Fibroblast of upper back skin (primary cell): ENCODE measurements around the gene FNIP1.
"Not testable (repeated sequence)": the region's sequence is repeated elsewhere in the genome, so short reads cannot be mapped to it uniquely, and the experiment has no call there.

Source experiments
- DNase-seq: peaks from one replicate; pipeline ENCODE4 v3.0.0-alpha.2; 2013

Gene FNIP1

DNA sequence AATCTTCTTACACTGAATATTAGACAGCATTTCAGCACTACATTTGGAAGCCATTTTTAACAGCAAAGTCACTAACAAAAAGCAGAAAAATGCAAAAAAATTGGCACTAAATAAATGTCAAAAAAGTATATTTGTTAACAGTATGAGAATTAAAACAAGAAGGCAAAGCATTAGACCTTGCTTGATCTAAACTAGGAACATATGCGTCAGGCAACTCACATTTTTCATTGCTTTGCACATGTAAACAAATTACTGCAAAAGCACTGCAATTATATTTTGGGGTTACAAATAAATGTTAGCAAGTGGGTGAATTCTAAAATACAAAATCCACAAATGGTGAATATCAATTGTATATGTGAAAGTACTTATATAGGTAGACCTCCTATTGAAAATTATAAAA is 112.8 kb downstream of the FNIP1 start:
- no peak for DNase-seq

DNA sequence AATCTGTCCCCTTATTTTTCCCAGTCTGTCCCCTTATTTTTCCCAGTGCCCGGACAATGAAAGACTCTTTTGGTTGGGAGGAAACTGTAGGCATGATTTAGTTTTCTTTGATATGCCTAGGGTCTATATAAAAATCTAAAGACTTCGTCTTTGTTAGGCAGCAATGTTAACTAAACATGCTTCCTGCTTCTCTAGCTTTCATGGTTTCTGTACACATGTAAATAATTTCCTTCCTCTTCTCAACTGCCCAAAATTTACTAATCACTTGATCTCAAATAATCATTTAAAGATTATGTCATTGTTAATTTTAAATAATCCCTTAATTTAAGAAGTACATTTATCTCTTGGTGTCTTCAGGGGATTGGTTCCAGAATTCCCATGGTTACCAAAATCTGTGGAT is 114.0 kb downstream of the FNIP1 start:
- no peak for DNase-seq

DNA sequence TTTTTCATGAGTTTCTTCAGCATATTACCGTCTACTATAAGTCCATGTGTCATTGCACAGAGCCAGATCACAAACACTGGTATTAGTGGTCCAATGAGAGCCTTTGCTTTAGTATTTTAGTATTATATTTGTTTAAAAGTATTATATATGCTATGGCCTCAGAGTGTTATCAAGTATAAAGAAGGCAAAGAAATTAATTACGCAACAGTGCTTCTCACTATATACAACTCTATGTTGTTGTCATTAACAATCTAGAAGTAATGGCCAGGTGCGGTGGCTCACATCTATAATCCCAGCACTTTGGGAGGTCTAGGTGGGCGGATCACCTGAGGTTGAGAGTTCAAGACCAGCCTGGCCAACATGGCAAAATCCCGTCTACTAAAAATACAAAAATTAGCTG is 114.6 kb downstream of the FNIP1 start:
- no peak for DNase-seq

DNA sequence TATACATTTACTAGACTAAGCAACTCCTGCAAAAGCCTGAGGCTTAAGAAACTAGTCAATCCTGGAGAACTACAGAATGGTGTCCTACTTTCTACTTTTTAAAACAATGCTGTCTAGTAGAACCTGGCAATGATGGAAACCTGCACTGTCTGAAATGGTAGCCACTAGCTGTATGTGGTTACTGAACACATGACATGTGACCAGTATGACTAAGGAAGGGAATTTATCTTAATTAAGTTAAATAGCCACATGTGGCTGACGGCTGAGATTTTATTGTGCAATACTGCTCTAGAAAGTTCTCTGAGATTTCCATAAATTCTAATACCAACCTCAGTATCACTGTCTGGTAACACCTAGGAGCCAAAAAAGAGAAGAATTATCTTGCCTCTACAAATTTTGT is 116.9 kb downstream of the FNIP1 start:
- DNase-seq, result peak; percentile 83

DNA sequence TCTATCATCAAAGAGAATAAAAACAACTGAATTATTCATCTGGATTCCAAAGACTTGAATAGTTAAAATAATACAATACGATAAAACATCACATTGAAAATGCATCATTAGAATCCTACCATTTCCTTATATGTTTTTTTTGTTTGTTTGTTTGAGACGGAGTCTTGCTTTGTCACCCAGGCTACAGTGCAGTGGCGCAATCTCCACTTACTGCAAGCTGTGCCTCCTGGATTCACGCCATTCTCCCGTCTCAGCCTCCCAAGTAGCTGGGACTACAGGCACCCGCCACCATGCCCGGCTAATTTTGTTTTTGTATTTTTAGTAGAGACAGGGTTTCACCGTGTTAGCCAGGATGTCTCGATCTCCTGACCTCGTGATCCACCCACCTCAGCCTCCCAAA is 118.5 kb downstream of the FNIP1 start:
- not testable (repeated sequence) for DNase-seq

DNA sequence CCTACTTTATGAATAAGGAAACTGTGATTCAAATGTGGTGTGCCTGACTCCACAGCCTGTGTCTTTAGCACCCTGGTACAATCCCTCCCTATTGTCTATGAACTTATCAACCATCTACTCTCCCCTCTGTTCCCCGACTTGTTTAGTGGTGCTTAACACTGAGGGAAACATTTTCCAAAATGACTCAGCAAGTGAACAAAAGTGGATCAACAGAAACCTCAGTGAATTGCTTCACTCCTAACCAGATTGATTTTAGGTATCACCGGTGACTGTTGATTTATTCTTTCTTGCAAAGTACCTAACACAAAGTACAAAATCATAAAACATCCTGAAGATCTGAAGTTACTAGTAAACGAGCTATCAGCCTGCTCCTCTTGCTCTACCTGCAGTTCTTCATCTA is 119.7 kb downstream of the FNIP1 start:
- no peak for DNase-seq

DNA sequence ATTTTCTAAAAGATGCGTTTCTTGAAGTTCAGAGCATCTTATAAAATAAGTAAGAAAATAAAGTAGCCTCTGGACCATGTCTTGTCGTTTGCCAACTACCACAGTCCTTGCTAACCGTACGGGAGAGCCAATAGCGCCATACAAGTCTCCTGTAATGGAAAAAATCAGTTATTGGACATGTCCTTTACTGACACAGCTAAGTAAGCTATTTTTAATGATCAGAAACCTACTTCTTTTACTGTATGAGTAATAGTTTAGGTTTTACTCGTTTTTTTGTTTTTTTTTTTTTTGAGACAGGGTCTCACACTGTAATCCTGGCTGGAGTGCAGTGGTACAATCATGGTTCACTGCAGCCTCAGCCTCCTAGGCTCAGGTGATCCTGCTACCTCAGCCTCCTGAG is 124.0 kb downstream of the FNIP1 start:
- no peak for DNase-seq

DNA sequence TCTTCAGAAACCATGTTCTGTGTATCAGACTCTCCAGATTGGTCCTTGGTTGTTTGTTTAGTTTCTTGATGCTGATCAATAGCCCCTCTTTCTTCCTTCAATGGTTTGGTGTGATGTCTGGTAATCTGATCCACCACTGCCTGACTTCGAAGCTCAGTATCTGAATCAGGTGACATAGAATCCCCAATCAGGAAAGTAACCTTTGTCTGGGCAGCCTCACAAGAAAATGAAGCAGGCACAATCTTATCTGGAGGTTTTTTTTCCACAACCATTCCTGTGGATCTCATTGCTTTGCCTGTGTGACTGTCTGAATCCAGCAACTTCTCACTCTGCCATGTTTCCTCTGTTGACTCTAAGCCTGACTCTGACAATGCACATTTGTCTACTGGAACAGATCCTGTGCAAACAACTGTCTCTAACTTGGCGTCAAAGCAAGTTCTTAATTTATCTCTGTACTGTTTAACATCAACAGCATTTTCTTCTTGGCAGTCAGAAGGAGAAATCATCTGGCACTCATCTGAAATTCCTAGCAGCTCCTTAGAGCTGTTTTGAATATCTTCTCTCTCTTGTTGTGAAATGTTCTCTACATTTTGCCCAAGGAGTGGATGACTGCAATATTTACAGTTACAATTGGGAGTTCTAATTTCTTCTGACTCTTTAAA is 124.7 kb downstream of the FNIP1 start:
- DNase-seq, result peak; percentile 84

DNA sequence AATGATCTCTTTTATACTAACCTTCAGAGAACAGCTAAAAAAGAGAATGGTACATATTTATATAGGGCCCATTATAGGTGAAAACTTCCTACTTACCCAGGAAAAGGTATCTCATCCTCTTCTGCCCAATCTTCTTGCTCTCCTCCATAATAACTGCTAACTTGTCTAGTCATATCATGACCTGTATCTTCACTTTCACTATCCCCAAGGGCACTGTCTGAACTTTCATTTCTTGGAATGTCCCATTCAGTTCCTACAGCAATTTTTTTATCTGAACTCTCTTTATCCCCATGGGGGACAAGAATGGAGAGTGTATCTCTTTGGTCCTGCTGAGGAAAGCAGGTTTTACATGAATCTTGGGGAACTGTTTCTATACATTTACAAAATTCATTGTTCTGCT is 125.4 kb downstream of the FNIP1 start:
- DNase-seq, result no peak

DNA sequence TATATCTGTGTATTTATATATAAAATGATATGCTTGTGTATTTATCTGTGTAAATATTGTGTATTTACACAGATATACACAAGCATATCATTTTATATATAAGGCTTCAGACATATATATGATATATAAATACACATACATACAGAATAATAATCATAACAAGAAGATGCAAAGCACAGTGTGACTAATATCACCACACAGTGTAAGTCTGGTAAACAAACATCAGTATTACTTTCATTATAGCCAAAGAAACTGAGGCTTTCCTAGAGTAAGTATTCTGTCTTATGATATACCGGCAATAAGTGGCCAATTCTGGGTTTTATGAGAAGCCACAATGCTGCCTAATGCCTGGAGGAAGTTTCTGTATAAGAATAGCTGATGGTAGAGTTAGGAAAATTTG is 131.9 kb downstream of the FNIP1 start:
- no peak for DNase-seq

DNA sequence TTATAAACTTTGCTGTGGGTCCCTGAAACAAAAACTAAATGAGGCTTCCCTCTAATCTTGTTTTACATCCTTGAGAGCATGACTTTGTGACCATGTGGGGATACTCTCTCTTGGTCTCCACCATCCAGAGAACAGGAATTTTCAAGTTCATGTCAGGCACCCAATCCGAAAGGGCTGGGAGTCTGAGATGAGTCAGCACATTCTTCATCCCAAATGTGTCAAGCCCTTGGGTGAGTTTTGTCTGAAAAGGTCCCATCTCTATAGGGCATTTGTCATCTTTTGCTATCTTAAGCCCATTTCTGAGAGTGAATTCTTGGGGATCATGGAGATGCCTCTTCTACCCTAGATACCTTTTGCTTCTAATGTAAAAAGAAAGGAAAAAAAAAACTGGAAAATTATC is 134.9 kb downstream of the FNIP1 start:
- DNase-seq, result peak; percentile 31

DNA sequence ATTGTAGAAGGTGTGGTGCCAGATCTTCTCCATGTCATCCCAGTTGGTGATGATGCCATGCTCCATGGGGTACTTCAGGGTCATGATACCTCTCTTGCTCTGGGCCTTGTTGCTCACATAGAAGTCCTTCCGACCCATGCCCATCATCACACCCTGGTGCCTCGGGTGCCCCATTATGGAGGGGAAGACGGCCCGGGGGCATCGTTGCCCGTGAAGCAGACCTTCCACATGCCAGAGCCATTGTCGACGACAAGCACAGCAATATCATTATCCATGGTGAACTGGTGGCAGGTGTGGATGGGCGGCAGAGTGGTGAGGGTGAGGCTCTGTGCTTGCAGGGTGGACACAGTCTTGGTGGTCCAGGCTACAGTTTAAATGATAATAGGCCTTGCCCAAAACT is 137.0 kb downstream of the FNIP1 start:
- no peak for DNase-seq

DNA sequence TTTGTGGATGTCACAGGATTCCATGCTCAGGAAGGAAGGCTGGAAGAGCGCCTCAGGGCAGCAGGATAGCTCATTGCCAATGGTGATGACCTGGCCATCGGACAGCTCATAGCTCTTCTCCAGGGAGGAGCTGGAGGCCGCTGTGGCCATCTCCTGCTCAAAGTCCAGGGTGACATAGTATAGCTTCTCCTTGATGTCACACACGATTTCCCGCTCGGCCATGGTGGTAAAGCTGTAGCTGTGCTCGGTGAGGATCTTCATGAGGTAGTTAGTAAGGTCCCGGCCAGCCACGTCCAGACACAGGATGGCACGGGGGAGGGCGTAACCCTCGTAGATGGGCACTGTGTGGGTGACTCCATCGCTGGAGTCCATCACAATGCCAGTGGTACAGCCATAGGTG is 137.5 kb downstream of the FNIP1 start:
- no peak for DNase-seq

DNA sequence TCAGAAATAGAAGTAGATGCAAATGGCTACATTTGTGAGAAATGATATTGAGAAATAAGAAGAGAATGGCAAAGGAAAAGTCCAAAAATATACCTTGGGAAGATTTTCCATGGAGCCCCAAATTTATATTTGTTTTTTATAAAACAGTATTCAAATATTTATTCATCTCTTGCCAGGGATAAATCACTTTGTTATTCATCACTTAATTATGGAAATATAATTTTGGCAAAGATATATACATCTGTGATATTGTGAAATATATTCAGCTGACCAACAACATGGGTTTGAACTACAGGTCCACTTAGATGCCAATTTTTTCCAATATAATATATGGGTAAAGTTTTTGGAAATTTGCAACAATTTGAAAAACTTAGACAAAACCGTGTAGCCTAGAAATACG is 142.0 kb downstream of the FNIP1 start:
- no peak for DNase-seq

DNA sequence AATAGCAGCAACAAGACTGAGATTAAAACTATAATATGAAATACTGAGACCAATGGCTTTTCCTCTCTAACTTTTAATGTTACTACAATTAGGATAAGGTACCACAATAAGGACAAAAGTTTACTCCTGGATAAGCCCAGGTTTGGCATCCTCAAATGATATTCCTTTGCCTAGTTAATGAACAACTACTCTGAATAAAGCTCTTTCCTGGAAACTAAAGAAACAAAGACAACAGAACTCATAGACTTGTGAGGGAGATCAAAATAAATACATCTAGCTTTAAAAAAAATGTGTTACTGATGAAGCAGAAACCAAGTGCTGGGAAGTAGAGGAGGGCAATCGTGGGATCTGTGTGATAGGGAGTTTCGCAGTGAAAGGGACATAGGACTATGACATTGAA is 142.5 kb downstream of the FNIP1 start:
- no peak for DNase-seq

DNA sequence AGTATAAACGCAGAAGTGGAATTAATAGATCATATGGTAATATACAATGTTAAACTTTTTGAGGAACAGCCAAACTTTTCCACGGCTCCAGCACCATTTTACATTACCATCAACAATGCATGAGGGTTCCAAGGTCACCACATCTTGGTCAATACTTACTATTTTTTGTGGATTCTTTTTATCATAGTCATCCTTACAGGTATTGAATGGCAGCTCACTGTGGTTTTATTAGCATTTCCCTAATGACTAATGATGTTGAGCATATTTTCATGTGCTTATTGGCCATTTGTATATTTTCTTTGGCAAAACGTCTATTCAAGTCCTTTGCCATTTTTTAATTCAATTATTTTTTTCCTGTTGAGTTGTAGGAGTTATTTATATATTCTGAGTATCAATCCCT is 147.7 kb downstream of the FNIP1 start:
- peak; percentile 70 for DNase-seq

DNA sequence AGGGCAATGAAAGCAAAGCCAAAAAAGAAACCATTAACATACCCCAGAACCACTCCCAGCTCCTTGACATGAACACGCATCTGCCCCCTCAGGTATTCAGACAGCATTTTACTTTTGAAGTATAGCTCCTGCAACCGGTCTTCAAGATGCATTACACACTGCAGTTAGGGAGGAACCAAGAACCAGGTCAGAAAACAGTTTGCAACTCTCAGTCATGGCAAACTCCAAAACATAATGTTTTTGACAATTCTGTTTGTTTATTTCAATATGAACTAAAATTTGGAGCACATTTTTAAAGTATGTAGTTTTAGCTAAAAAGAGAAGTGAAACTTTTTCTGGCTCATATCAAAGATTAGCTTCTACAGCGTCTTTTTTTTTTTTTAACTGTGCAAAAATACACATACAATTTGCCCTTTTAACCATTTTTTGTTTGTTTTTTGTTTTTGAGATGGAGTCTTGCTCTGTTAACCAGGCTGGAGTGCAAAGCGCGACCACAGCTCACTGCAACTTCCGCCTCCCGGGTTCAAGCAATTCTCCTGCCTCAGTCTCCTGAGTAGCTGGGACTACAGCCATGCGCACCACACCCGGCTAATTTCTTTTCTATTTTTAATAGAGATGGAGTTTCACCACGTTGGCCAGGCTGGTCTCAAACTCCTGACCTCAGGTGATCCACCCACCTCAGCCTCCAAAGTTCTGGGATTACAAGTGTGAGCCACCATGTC is 149.6 kb downstream of the FNIP1 start:
- no peak for DNase-seq

DNA sequence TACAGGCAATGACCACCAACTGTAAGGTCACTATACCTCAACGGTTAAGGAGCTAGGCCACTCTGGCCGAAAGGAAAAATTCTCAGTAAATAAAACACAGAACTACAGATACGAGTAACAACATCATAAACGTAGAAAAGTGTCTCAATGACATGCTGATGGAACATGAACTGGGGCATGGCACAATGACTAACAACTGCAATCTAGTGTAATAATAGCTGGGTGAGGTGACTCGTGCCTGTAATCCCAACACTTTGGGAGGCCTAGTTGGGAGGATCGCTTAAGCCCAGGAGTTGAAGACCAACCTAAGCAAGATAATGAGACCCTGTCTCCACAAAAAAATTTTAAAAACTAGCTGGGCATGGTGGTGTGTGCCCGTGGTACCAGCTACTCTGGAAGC is 152.0 kb downstream of the FNIP1 start:
- no peak for DNase-seq

DNA sequence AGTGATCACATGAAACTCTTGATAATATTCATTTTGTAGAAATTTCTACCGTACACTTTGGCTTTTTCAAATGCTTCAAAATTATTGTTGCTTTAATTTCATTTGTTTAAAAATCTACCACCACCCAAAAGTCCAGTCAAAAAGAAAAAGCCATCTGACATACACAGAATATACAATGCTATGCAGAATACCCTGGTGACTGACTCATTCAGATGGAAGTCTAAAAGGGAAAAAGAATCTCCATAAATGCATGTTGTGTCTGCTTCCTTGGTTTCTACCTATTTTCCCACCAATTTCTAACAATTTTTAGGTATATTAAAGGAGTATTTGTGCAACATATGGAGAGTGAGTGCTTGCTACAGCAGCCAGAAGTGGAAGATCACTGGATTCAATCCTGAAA is 152.4 kb downstream of the FNIP1 start:
- no peak for DNase-seq

DNA sequence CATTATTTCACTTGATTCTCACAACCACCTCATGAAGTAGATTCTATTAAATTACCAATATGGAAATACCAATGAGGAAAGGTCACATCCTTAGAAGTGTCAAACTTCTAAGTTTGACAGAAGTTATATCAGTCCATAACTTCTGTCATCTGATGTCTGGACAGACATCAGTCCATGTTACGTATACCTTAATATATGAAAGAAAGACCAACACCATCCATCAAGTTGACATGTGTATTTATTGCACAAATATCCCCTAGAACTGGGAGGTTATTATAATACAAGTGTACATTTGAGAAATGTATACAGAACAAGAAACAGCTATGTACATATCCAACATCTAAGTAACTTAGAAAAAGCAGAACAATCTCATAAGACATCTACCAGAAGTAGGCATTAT is 155.3 kb downstream of the FNIP1 start:
- DNase-seq, result no peak

DNA sequence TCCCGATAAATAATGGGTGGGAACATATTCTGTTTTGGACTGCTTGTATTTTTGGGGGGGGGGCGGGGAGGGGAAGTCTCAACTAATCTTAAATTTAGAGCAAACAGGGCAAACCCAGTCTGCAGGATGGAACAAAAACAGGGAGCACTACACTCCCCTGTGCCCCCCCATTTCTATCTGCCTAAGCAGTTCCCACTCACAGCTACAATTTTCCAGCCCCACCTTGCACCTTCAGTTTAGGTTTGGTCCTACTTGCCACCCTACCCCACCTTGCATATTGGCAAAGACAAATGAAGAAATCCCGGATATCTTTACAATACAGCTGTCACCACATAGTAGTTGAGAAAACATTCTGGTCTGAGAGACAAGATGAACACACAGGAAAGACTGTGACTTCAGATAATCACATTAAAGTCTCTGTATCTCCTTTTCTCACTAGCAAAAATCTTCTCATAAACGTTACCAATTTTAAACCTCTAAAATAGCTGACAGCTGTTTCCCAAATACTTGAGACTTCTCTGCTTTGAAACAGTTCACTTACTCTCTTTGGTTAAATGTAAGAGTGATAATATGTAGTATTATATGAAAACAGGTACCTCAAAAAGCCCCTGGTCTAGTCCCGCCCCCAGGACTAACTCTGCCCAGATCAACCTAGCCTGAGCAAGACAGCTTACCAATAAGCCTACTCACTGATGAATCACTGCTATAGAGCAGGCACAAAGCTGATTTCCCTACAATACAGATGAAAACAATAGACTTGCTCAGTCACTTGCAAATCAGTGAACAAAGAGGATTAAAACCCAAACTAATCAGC is 156.6 kb downstream of the FNIP1 start:
- no peak for DNase-seq

DNA sequence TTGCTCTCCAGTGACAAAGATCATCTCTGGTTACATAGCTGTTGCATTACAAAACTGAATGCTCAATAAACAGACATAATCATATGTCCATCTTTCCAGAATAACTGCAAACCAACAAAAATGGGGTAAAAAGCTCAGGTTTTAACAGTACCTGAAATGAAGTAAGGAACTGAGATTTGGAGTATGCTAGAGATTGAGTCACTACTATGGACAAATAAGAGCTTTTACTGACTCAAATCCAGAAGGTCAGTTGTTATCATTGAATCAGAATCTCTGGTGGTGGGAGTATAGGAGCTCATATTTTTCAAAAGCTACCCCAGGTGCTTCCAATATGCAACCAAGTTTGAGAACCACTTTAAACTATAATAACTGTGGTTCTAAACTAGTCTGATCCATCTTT is 157.7 kb downstream of the FNIP1 start:
- DNase-seq, result no peak

DNA sequence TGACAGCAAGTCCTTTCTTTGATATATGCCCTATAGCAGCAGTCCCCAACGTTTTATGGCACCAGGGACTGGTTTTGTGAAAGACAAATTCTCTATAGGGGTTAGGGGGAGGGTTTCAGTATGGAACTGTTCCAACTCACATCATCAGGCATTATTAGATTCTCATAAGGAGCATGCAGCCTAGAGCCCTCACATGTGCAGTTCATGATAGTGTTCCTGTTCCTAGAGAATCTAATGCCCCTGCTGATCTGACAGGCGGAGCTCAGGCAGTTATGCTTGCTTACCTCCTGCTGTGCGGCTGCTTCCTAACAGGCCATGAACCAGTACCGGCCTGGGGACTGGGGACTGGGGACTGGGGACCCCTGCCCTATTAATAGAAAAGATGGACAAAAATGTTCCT is 159.1 kb downstream of the FNIP1 start:
- no peak for DNase-seq
